Gastrocnemius medialis (tissue), 4 donors: ENCODE data around the gene PTPN21.

Experiments used
- POLR2A ChIP-seq, 2 donors: fragments of 450-650 bp; IDR thresholded peaks; one replicate each; pipeline ENCODE4 v1.6.1; 2017; ENCODE audit warnings: antibody characterized with exemption in 2 of 2, mild to moderate bottlenecking in 2 of 2, moderate library complexity in 2 of 2
- TF ChIP-seq, protein P1 (sequence below), 5 experiments: fragments of 450-650 bp in 3 of 5; fragments of 200-600 bp in 2 of 5; sonication (generic) in 2 of 5; IDR thresholded peaks in 4 of 5; conservative IDR thresholded peaks in 1 of 5; 1 replicate in 4 of 5; 2 replicates in 1 of 5; pipeline ENCODE4 v1.5.1; 2016 to 2019; ENCODE audit warnings: antibody characterized with exemption in 5 of 5, mild to moderate bottlenecking in 3 of 5, moderate library complexity in 3 of 5

DNA sequence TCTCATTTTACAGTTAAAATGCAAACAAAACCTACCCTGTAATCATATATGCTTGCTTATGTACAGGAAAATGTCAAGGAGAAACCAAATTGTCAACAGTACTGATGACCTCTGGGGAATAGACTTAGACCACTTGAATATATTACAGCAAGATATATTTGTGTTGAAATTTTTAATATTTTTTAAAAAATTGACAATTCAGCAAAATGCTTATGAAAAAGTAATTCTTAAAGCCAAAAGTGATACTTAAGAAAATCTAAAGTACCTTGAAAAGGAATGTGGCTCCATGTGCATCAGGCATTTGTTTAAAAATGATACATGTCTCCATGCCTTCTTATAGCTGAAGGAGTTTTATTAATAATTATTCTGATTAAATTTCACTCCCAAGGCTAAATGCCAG is 49.2 kb downstream of the PTPN21 start:
- TF ChIP-seq, protein P1, sequence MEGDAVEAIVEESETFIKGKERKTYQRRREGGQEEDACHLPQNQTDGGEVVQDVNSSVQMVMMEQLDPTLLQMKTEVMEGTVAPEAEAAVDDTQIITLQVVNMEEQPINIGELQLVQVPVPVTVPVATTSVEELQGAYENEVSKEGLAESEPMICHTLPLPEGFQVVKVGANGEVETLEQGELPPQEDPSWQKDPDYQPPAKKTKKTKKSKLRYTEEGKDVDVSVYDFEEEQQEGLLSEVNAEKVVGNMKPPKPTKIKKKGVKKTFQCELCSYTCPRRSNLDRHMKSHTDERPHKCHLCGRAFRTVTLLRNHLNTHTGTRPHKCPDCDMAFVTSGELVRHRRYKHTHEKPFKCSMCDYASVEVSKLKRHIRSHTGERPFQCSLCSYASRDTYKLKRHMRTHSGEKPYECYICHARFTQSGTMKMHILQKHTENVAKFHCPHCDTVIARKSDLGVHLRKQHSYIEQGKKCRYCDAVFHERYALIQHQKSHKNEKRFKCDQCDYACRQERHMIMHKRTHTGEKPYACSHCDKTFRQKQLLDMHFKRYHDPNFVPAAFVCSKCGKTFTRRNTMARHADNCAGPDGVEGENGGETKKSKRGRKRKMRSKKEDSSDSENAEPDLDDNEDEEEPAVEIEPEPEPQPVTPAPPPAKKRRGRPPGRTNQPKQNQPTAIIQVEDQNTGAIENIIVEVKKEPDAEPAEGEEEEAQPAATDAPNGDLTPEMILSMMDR (IDR thresholded peaks at IDR 0.05 in 4 of 5, conservative IDR thresholded peaks at IDR 0.05 in 1 of 5): no peak
- TF ChIP-seq POLR2A (IDR thresholded peaks at IDR 0.05): no peak
